A673 (cell line): Measurements from ENCODE around the gene ZG16. TPM values are rescaled to one million over a fixed set of nuclear protein-coding genes. Genes with fewer than 3 reads are reported as not detected.
"Not testable (repeated sequence)": the region's sequence is repeated elsewhere in the genome, so short reads cannot be mapped to it uniquely, and the experiment has no call there.

Experiments used
- BruUV-seq: library from RNA; stranded (reverse); fragments of 400-500 nt; replicated peaks from 2 replicates; lab custom pipeline; 2021; lab: Mats Ljungman, UMichigan
- CTCF ChIA-PET: fragments of 300-600 bp; sonication (Branson Sonifier 250); formaldehyde crosslinking; loops from one replicate; lab custom pipeline; 2022; ENCODE audit warnings: antibody characterized with exemption; lab: Charles Lee
- POLR2A ChIA-PET: fragments of 300-600 bp; sonication (Branson Sonifier 250); formaldehyde crosslinking; loops from one replicate; lab custom pipeline; 2022; ENCODE audit warnings: antibody characterized with exemption; ENCODE audit not compliant: low non-redundant PET; lab: Charles Lee
- DNase-seq: peaks from one replicate; pipeline ENCODE4 v3.0.0-alpha.2; 2015; ENCODE audit warnings: low spot score
- H3K27ac ChIP-seq: fragments of 200-600 bp; sonication (generic); 2 replicates; pipeline ENCODE4 v1.5.1; 2016; ENCODE audit warnings: mixed run types, low read depth, mild to moderate bottlenecking, mixed read lengths, antibody characterized with exemption, low read length; ENCODE audit not compliant: poor library complexity, severe bottlenecking
- H3K27me3 ChIP-seq: fragments of 200-600 bp; sonication (generic); replicated peaks from 2 replicates; pipeline ENCODE4 v1.6.1; 2017; ENCODE audit warnings: mixed run types, low read depth, mild to moderate bottlenecking, mixed read lengths, antibody characterized with exemption, low read length; ENCODE audit not compliant: insufficient read depth, poor library complexity
- H3K36me3 ChIP-seq: fragments of 200-600 bp; sonication (generic); 2 replicates; pipeline ENCODE4 v1.6.1; 2016; ENCODE audit warnings: mixed run types, mild to moderate bottlenecking, mixed read lengths, antibody characterized with exemption, low read length; ENCODE audit not compliant: insufficient read depth, poor library complexity, severe bottlenecking
- H3K4me1 ChIP-seq: fragments of 200-600 bp; sonication (generic); 2 replicates; pipeline ENCODE4 v1.6.1; 2017; ENCODE audit warnings: mixed run types, mild to moderate bottlenecking, mixed read lengths, antibody characterized with exemption, low read length; ENCODE audit not compliant: insufficient read depth, poor library complexity, severe bottlenecking
- H3K4me3 ChIP-seq: fragments of 200-600 bp; sonication (generic); 2 replicates; pipeline ENCODE4 v1.5.1; 2016; ENCODE audit warnings: low read depth, mixed run types, mild to moderate bottlenecking, mixed read lengths, low read length; ENCODE audit not compliant: poor library complexity, severe bottlenecking
- H3K9me3 ChIP-seq: fragments of 200-600 bp; sonication (generic); 2 replicates; pipeline ENCODE4 v1.6.1; 2016; ENCODE audit warnings: mixed run types, low read depth, mild to moderate bottlenecking, mixed read lengths, antibody characterized with exemption, low read length; ENCODE audit not compliant: poor library complexity, severe bottlenecking
- EZH2 ChIP-seq: fragments of 200-600 bp; sonication (generic); IDR thresholded peaks from 2 replicates; pipeline ENCODE4 v1.6.1; 2017; ENCODE audit warnings: borderline replicate concordance, low read depth, mild to moderate bottlenecking, mixed read lengths, antibody characterized with exemption, low read length; ENCODE audit not compliant: poor library complexity, severe bottlenecking
- intact Hi-C: fragments of 100-400 bp; cut with micrococcal nuclease; formaldehyde crosslinking; loops from one replicate; pipeline ENCODE4 v1.10.0; 2022; ENCODE audit not compliant: unreplicated experiment
- total RNA-seq: library from RNA; stranded (reverse); gene quantifications from 2 replicates; pipeline ENCODE4 v1.2.3, GENCODE V29; 2021
- TF ChIP-seq, protein P1 (sequence below): fragments of 300-800, 200-600 bp; sonication (generic); conservative IDR thresholded peaks from 2 replicates; pipeline ENCODE4 v1.5.1; 2017; ENCODE audit warnings: low read depth, mild to moderate bottlenecking, antibody characterized with exemption, low read length, moderate library complexity, mixed read lengths

The ZG16 gene
- total RNA-seq, 1 experiment from 2014 or later, result not detected

- peak within 1 kb of the TSS; percentile 90 for H3K27ac ChIP-seq
- intact Hi-C loops, result no loop called here
- no peak for TF ChIP-seq EZH2
- TF ChIP-seq, protein P1, sequence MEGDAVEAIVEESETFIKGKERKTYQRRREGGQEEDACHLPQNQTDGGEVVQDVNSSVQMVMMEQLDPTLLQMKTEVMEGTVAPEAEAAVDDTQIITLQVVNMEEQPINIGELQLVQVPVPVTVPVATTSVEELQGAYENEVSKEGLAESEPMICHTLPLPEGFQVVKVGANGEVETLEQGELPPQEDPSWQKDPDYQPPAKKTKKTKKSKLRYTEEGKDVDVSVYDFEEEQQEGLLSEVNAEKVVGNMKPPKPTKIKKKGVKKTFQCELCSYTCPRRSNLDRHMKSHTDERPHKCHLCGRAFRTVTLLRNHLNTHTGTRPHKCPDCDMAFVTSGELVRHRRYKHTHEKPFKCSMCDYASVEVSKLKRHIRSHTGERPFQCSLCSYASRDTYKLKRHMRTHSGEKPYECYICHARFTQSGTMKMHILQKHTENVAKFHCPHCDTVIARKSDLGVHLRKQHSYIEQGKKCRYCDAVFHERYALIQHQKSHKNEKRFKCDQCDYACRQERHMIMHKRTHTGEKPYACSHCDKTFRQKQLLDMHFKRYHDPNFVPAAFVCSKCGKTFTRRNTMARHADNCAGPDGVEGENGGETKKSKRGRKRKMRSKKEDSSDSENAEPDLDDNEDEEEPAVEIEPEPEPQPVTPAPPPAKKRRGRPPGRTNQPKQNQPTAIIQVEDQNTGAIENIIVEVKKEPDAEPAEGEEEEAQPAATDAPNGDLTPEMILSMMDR, result peak; percentile 85
- peak; percentile 99 for DNase-seq
- H3K36me3 ChIP-seq, result peaks cover 15% of the 10 kb centered on the region
- H3K4me3 ChIP-seq, result peak within 1 kb of the TSS; percentile 99
- peaks cover 11% of the 10 kb centered on the region for H3K4me1 ChIP-seq
- H3K27me3 ChIP-seq, result no peaks in the 10 kb centered on the region
- ChIA-PET CTCF (interaction anchor here (0.6 to 0.7 kb wide), 2 partner anchors 17 to 185 kb away, joined by 3 read pairs; no protein-coding TSS in a partner anchor), POLR2A (no interaction called here)
- H3K9me3 ChIP-seq, result no peaks in the 10 kb centered on the region
- no TSS peak for BruUV-seq
These were observed 12.3 kb downstream of the ZG16 start, which contains the start of gene KIF22 for GRCh38 chr16:29790183-29790948. KIF22 (plus strand) TSS chr16:29790751; CDS start chr16:29790760, 9 bp downstream.

- CTCF ChIA-PET, result interaction anchor here (0.5 kb wide), 1 partner anchor 302 kb away, joined by 4 read pairs; no protein-coding TSS in a partner anchor
- intact Hi-C loops, result no loop called here
- H3K4me3 ChIP-seq, result peak overlapping the region; percentile 99
- H3K27ac ChIP-seq, result peak overlapping the region; percentile 90
- peaks cover 11% of the 10 kb centered on the region for H3K4me1 ChIP-seq
- H3K36me3 ChIP-seq, result peaks cover 21% of the 10 kb centered on the region
- H3K27me3 ChIP-seq, result no peaks in the 10 kb centered on the region
- POLR2A ChIA-PET, result no interaction called here
- TF ChIP-seq, protein P1, result no peak
- TF ChIP-seq EZH2, result no peak
- TSS peak; percentile 67 for BruUV-seq
- no peak for DNase-seq
- H3K9me3 ChIP-seq, result no peaks in the 10 kb centered on the region
These were observed 13.1 kb downstream of the ZG16 start for GRCh38 chr16:29790949-29791844.

- H3K4me3 ChIP-seq, result peak overlapping the region; percentile 99
- BruUV-seq, result no TSS peak
- H3K9me3 ChIP-seq, result no peaks in the 10 kb centered on the region
- H3K27ac ChIP-seq, result peak overlapping the region; percentile 90
- TF ChIP-seq EZH2, result no peak
- TF ChIP-seq, protein P1, result no peak
- ChIA-PET CTCF (interaction anchor here (0.5 kb wide), 1 partner anchor 301 kb away, joined by 4 read pairs; no protein-coding TSS in a partner anchor), POLR2A (no interaction called here)
- intact Hi-C loops, result no loop called here
- no peak for DNase-seq
- H3K4me1 ChIP-seq, result peaks cover 11% of the 10 kb centered on the region
- H3K36me3 ChIP-seq, result peaks cover 30% of the 10 kb centered on the region
- no peaks in the 10 kb centered on the region for H3K27me3 ChIP-seq
These were observed 14.1 kb downstream of the ZG16 start for GRCh38 chr16:29791845-29792807.

GRCh38 chr16:29793153-29793552 is 15.1 kb downstream of the ZG16 start:
- intact Hi-C loops, H3K9me3 ChIP-seq, BruUV-seq, H3K27ac ChIP-seq, DNase-seq, H3K27me3 ChIP-seq, H3K4me3 ChIP-seq, POLR2A ChIA-PET, CTCF ChIA-PET: not testable (repeated sequence)
- H3K36me3 ChIP-seq, result peaks cover 41% of the 10 kb centered on the region
- peaks cover 11% of the 10 kb centered on the region for H3K4me1 ChIP-seq
